ENCODE measurements around the gene GABPA. TPM values are rescaled to one million over a fixed set of nuclear protein-coding genes. Genes with fewer than 3 reads are reported as not detected.

Gene GABPA
- total RNA-seq, 1 donor from 2014 or later: 28.7 TPM

GRCh38 chr21:25809013-25809412 lies 74.2 kb downstream of the GABPA start:
- peak; percentile 18 for DNase-seq (ENCODE audit: low read depth)

GRCh38 chr21:25811186-25811585 lies 76.4 kb downstream of the GABPA start:
- no peak for DNase-seq (ENCODE audit: low read depth)

DNA sequence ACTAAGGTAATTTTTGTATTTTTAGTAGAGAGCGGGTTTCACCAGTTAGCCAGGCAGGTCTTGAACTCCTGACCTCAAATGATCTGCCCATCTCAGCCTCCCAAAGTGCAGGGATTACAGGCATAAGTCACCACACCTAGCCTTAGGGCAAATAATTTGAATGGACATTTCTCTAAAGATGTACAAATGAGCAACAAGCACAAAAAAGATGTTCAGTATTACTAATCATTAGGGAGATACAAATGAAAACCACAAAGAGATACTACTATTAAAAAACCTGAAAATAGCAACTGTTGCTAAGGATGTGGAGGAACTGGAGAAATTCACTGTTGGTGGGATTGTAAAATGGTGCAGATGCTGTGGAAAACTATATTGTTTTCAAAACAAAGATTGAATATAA lies 79.1 kb downstream of the GABPA start:
- DNase-seq (ENCODE audit: low read depth): no peak

DNA sequence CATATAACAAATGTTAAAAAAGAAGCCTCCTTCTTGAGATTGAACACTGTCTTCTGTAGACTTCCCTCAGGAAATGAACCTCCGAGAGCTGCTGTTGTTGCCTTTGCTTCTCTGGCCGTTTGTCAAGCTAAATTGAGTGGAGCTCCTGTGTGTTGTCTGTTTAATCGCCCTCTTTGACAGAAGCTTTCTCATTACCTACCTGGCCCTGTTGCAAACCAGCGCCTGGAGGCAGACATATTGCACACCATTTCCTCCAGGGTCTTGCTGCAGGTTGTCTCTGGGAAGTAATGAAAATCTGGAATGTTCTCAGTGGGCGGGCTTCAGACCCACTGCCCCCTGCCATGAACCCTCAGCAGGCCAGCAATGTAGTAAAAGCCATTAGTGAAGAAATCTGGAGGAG lies 83.3 kb downstream of the GABPA start:
- no peak for DNase-seq (ENCODE audit: low read depth)

- DNase-seq (ENCODE audit: low read depth): no peak
Measured at GRCh38 chr21:25818551-25818950, 83.8 kb downstream of the GABPA start.

Other genes starting within 250 kb of the GABPA start
- 33.2 and 46.0 TPM in 2 replicates for gene MRPL39, start 127.5 kb upstream of the GABPA start, total RNA-seq
- gene JAM2, start 95.7 kb upstream of the GABPA start, total RNA-seq: 34.0 and 45.3 TPM in 2 replicates
- gene ATP5PF, start 68 bp upstream of the GABPA start, total RNA-seq: 163 and 184 TPM in 2 replicates

Measured in myocyte (in vitro differentiated cells).